Measurements from ENCODE around the gene MGMT.

Gene MGMT

GRCh38 chr10:129613377-129613980, 146.4 kb downstream of the MGMT start:
- no peak overlapping the region for H3K27ac ChIP-seq
- no peak for DNase-seq (ENCODE audit: low read depth, low spot score)

GRCh38 chr10:129614341-129614740, 147.3 kb downstream of the MGMT start:
- DNase-seq (ENCODE audit: low read depth, low spot score): no peak
- H3K27ac ChIP-seq: no peak overlapping the region

DNA sequence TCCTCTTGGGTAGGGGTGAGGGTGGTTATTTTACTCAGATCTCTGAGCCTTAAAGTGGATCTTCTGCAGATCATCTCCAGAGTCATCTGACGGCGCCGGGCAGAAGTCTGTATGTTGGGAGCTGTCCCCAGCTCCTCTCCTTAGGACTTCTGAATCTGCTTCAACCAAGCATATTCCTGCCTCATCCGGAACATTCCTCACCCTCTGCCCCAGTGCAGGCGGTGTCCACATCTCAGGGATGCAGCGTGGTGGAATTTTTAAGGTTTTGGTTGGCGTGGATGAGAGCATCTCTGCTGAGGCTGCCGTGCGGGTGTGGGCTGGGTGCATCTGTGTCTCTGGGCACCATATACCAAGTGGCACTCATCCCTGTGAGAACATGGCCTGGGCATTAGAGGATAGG, 148.3 kb downstream of the MGMT start:
- no peak for DNase-seq (ENCODE audit: low read depth, low spot score)
- no peak overlapping the region for H3K27ac ChIP-seq

DNA sequence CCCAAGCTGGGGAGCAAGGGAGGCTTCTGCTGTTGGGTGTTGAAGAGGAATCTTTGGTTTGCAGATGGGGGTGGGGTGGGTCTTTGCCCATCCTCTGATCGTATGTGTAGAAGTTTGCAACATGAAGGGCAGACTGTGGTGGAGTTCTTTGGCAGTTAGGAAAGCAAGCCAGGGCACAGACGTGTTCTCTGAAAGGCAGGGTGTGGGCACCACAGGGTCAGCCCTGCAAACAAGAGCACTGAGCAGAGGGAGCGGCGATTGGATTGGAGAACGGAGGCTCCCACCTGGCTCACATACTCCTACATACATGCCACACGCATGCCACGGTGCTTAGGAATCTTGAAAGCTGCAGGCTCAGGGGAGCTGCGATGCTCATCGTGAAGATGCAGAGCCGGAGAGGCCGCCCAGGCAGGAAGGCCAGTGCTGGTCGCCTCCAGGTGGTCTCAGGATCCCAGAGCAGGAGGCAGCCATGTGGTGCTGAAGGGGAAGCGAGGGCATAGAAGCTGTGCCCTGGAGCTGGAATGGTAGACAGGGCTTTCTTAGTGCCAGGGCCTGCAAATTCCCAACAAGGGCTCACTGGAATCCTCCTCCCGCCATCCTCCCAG, 149.0 kb downstream of the MGMT start:
- no peak for DNase-seq (ENCODE audit: low read depth, low spot score)
- no peak overlapping the region for H3K27ac ChIP-seq

- H3K27ac ChIP-seq: no peak overlapping the region
- DNase-seq (ENCODE audit: low read depth, low spot score): no peak
Observed at GRCh38 chr10:129617768-129618167, 150.7 kb downstream of the MGMT start.

- DNase-seq (ENCODE audit: low read depth, low spot score): no peak
- no peak overlapping the region for H3K27ac ChIP-seq
Observed at GRCh38 chr10:129621062-129621461, 154.0 kb downstream of the MGMT start.

- DNase-seq (ENCODE audit: low read depth, low spot score): no peak
- H3K27ac ChIP-seq: no peak overlapping the region
Observed at GRCh38 chr10:129621693-129622092, 154.7 kb downstream of the MGMT start.

DNA sequence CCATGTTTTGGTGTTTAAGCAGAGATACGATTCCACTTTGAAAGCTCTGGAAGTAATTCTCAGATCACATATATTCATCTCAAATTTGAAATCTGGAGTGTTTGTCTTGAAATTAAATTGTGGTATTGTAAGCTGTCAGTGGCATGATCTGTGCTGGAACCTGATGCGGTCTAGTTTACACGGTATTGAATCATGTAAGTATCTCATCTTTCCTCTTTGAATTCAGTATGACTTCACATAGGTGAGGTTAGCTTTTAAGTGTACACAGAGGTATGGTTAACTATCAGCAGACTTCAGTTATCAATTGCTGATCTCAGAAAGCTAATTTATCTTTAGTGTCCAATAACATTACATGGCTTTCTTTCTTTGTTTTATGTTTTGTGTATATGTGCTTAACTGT, 155.2 kb downstream of the MGMT start:
- DNase-seq (ENCODE audit: low read depth, low spot score): no peak
- no peak overlapping the region for H3K27ac ChIP-seq

DNA sequence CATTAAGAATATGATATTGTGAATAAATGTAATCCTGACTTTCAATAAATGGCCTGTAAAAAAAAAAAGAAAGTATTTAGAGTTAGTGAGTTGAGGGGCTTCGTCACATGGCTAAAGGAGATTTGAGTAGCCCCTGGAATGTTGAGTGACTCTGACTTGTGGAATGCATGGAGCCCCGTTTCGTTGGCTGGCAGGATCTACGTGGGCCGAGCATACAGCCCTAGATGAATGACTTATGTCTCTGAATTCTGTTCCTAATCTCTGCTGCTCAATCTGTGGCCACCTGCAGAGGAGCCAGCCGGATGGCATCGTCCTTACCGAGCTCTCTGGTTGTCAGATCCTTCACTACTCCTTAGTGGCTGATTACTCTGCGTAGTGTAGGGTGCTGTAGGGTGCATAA, 155.7 kb downstream of the MGMT start:
- H3K27ac ChIP-seq: no peak overlapping the region
- DNase-seq (ENCODE audit: low read depth, low spot score): no peak

DNA sequence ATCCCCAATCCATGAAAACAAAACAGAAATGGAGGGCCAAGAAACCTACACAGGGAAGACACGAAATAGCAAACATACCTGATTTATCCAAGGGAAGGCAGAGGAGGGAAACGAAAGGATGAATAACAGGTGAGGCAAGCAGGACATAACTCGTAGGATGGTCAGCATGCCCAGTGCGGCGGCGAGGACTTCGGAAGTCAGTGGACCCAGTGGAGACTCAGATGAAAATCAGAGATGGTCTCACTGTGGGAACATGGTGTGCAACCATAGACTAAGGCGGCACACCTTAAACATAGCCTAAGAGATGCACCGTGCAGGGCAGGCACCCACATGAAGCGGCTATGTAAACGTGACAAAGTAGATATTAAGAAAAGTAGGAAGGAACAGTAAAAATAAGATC, 157.5 kb downstream of the MGMT start:
- H3K27ac ChIP-seq: no peak overlapping the region
- no peak for DNase-seq (ENCODE audit: low read depth, low spot score)

GRCh38 chr10:129626309-129626708, 159.3 kb downstream of the MGMT start:
- DNase-seq (ENCODE audit: low read depth, low spot score): no peak
- no peak overlapping the region for H3K27ac ChIP-seq

DNA sequence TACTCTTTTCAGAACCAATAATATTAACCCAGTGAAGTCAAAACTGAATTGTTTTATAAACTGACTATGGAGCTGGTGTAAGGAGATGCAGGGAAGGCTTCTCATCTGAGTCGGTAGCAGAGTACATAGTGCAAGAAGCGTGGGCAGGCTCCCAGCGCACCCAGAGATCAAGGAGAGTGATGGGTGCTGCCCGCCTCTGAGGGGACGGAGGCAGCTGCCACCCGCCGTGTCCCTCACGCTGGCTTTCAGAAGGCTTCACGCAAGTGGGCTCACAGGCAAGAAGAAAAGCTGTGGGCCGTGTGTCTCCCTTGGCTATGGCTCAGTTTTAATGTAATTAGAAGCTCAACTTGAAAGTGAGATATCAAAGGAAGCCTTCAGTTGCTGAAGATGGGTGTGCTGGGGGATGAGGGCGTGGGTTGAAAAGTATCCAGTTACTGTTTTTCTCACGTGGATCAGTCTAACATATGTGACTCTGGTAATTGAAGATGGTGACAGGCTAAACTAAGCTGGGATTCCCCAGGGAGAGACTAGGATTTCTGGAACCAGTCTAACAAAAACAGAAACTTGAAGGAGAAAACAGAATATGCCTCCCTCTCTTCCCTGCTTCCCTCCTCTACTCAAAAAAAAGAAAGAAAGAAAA, 159.9 kb downstream of the MGMT start:
- H3K27ac ChIP-seq: no peak overlapping the region
- no peak for DNase-seq (ENCODE audit: low read depth, low spot score)

DNA sequence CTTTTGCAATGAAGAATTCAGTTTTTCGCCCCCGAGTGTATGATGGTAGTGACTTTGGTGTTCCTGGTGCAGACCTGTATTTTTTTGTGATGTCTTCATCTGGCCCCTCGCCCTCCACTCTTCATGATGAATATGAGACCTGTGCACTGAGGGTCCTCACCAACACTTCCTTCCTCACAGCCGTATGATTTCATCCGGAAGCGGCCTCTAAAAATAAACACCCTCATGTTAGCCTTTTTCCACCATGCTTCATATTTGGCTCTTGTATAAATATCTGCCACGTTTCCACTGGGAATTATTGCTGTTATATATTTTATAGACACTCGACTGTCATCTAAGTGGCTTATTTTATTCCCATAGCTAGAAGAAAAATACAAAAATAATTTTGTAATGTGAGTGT, 160.4 kb downstream of the MGMT start:
- no peak overlapping the region for H3K27ac ChIP-seq
- no peak for DNase-seq (ENCODE audit: low read depth, low spot score)

DNA sequence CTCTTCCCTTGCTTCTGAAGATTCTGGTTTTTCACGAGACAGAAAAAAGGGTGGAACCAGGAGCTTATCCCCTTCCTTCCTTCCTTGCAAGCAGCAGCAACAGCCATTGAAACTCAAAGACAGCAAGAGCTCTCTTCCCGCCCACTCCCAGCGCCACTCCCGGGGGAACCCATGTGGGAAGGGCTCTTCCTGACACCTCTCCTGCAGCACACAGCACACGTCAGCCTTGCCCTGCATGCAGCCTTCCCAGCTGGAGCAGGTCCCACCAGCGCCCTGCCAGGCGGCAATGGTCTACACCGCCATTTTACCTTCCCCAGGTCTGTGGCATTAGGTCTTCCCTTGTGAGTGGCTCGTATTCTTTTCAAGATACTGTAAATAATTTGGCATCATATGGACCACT, 161.8 kb downstream of the MGMT start:
- DNase-seq (ENCODE audit: low read depth, low spot score): no peak
- no peak overlapping the region for H3K27ac ChIP-seq

- no peak for DNase-seq (ENCODE audit: low read depth, low spot score)
Observed at GRCh38 chr10:129629911-129630310, 162.9 kb downstream of the MGMT start.

DNA sequence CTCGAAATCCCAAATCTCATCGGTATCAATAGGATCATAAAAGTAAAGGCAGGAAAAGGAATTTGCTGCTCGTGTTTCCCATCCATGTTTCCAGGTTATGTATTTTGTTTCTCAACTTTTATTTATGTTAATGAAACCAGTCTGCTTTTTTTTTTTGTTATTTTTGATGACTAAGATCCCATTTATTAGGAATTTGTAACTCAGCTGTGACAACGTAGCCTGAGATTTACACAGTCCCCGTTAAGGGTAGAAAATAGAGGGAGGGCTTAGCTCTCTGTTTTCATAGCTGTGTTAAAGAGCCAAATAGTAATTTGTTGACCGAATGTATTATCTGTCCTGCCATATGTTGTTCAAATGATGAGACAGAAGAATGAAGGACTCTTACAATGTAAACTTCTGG, 164.0 kb downstream of the MGMT start:
- H3K27ac ChIP-seq: no peak overlapping the region
- DNase-seq (ENCODE audit: low read depth, low spot score): no peak

More at GRCh38 chr10:129629911-129630310, 162.9 kb downstream of the MGMT start:
- H3K27ac ChIP-seq: no peak overlapping the region

- no peak for DNase-seq (ENCODE audit: low read depth, low spot score)
- H3K27ac ChIP-seq: no peak overlapping the region
Observed at GRCh38 chr10:129631870-129632623, 165.0 kb downstream of the MGMT start.

DNA sequence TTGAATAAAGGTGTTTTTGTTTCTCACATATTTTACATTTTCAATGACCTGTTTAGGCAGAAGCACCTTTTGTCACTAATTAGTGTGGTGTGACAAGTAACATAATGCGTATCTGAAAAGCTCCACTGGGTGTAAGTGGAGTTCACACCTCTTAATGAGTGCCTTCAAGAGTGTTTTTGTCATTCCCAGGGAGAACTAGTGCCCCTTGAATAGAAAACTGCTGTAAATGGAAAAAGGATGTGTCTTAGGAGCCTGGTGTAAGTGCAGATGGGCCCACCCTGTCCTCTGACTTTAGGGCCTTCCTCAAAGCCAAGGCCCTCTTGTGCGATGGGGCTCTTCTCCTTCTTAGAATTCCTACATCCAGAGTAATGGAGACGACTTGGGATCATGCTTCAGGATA, 170.0 kb downstream of the MGMT start:
- no peak for DNase-seq (ENCODE audit: low read depth, low spot score)
- H3K27ac ChIP-seq: no peak overlapping the region

DNA sequence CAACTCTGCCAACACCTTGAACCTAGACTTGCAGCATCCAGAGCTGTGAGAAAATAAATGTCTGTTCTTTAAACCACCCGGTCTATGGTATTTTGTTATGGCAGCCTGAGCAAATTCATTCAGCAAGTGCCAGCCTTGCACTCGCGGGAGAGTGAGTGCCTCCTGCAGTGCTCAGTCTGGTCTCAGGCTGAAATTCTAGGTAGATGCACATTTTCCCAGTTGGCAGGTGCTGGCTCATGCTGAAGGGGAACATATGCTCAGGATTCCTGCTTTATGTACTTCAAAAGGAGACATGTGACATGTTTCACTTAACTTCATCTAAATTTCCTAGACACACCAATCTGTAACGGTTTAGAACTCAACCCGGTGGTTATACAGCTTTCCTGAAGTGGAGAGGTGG, 170.8 kb downstream of the MGMT start:
- H3K27ac ChIP-seq: no peak overlapping the region
- DNase-seq (ENCODE audit: low read depth, low spot score): no peak

DNA sequence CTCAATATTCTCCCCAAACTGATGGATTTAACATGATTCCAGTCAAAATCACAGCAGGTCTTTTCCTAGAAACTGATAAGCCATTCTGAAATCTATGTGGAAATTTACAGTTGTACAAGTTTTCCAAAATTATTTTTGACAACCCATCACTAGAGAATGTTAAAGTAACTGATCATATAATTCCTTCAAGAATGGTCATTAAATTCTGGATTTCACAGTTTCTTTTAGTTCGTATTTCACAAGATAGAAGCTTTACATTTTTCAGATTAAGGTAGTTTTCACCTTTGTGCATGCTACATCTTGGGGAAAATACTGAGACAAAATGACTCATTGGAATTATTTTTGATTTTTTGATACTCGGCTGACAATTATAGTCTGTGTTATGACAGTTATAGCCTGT, 174.3 kb downstream of the MGMT start:
- H3K27ac ChIP-seq: no peak overlapping the region
- DNase-seq (ENCODE audit: low read depth, low spot score): no peak

DNA sequence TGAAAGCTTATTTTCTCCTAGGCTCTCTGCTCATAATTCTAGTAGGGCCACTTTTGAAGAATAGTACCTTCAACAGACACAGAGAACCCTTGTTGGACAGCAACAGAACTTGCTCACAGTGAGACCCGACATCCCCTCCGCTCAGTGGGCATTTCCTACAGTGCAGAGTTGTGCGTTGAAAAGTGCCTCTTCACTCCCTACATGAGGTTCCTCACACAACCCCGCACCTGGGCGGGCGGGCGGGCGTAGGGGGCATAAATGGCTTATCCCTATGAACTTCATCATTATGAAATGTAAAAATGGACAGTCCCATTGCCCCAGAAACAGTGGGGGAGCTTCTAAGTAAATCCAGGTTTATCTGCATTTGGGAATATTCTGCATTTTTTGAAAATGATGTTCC, 174.9 kb downstream of the MGMT start:
- DNase-seq (ENCODE audit: low read depth, low spot score): no peak

More for the DNA sequence above, 174.9 kb downstream of the MGMT start:
- no peak overlapping the region for H3K27ac ChIP-seq
